ENCODE measurements around the gene MLLT10.

GRCh38 chr10:21534604-21535493 lies 817 bp downstream of the MLLT10 start:
- no peak for TF ChIP-seq EZH2 (IDR thresholded peaks at IDR 0.05; ENCODE audit: borderline replicate concordance, low read depth, low read length, severe bottlenecking)
- TF ChIP-seq CTCF (IDR thresholded peaks at IDR 0.05; ENCODE audit: borderline replicate concordance, extremely low read depth, low read length, poor library complexity, severe bottlenecking) = no peak

All from DND-41 (cell line).